ENCODE data around the gene TSPAN15. TPM values are rescaled to one million over a fixed set of nuclear protein-coding genes. Genes with fewer than 3 reads are reported as not detected.

TSPAN15 gene
- total and polyA plus RNA-seq, 12 donors = 5.0 to 18.2 (median 10.6) TPM

DNA sequence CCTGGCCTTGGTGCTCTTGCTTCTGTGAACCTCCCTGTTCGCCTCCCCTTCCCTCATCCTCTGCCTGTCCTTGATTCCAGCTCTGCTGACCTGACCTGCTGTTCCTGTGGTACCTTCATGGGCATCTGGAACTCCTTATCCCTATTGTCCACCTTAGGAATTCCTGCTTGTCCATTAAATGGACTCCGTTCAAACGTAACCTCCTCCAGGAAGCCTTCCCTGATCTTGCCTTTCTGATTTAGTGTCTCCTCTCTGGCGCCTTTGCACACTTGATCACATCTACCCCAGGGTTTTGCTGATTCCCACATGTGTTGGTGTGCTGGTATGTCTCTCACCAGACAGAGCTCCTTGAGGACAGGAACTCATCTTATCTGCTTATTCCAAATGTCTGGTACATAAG, 20.9 kb downstream of the TSPAN15 start:
- DNase-seq = no peak
- Histone ChIP-seq H3K4me3 (no peak overlapping the region), H3K4me1 (peaks cover 11 to 80% (median 46%) of the 10 kb centered on the region in 9 donors), H3K27ac (peak overlapping the region in 5 of 10 donors; percentile 9 to 79 (median 51)), H3K36me3 (no peaks in the 10 kb centered on the region), H3K27me3 (no peaks in the 10 kb centered on the region), H3K9me3 (no peaks in the 10 kb centered on the region)
- TF ChIP-seq CTCF (IDR thresholded peaks at IDR 0.05) = no peak
- 90 to 91% methylated on average over 4 of the region's 4 CpGs for WGBS, 2 donors
- ATAC-seq = no peak
- intact Hi-C loops (cut with DNase I) = no loop called here

GRCh38 chr10:69472544-69472943, 21.3 kb downstream of the TSPAN15 start:
- H3K9me3 ChIP-seq = no peaks in the 10 kb centered on the region
- ATAC-seq (peak in 1 of 8 donors; percentile 20), DNase-seq (no peak)
- H3K4me1 ChIP-seq = peaks cover 11 to 77% (median 44%) of the 10 kb centered on the region in 9 donors
- intact Hi-C loops (cut with DNase I) = no loop called here
- no peak overlapping the region for H3K4me3 ChIP-seq
- H3K36me3 ChIP-seq = no peaks in the 10 kb centered on the region
- no peak for TF ChIP-seq CTCF (IDR thresholded peaks at IDR 0.05)
- no peaks in the 10 kb centered on the region for H3K27me3 ChIP-seq
- WGBS, 2 donors = 64 to 81% methylated on average over 4 of the region's 4 CpGs
- peak overlapping the region in 6 of 10 donors; percentile 0 to 79 (median 48) for H3K27ac ChIP-seq

- H3K27me3 ChIP-seq = no peaks in the 10 kb centered on the region
- H3K9me3 ChIP-seq = no peaks in the 10 kb centered on the region
- no peaks in the 10 kb centered on the region for H3K36me3 ChIP-seq
- DNase-seq (no peak), ATAC-seq (peak in 7 of 8 donors; percentile 30 to 56 (median 37))
- no peak for TF ChIP-seq CTCF (IDR thresholded peaks at IDR 0.05)
- peaks cover 11 to 73% (median 45%) of the 10 kb centered on the region in 9 donors for H3K4me1 ChIP-seq
- no peak overlapping the region for H3K4me3 ChIP-seq
- WGBS, 2 donors = 52 to 66% methylated on average over 10 of the region's 10 CpGs
- H3K27ac ChIP-seq = peak overlapping the region in 8 of 10 donors; percentile 0 to 79 (median 48)
- intact Hi-C loops (cut with DNase I) = no loop called here
Observed at GRCh38 chr10:69473304-69473990, 22.2 kb downstream of the TSPAN15 start.

DNA sequence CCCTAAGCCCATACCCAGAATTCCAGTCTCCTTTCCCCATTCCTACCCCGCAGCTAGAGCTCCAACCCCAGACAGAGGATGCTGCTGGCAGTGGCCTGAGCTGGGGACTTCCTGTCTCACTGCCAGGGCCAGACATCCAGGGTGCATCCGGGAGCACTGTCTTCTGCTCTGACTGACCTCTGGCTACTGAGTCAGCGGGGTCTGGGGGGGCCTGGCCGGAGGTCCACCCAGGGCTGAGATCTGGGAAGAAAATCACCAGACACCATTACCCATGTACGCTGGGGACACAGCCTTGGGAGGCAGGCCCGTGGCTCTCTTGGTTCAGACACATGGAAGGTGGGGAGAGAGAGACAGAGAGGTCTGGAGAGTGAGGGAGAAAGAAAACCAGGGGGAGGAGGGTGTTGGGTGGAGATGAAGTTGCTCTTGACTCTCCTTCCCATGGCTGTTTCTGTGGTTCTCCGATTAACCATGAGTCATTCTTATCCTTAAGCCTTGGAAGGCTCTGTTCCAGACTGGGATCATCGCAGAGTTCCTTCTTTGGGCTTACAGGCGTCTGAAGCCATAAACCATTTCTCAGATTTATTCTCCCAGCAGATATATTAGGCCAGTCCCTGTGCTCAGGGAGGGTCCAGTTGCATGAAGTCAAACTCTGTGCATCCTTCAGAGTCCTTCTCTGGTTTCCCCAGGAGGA, 23.6 kb downstream of the TSPAN15 start:
- Histone ChIP-seq H3K36me3 (no peaks in the 10 kb centered on the region), H3K27ac (peak overlapping the region in 9 of 10 donors; percentile 47 to 79 (median 61)), H3K4me1 (peaks cover 22 to 74% (median 54%) of the 10 kb centered on the region in 9 donors), H3K4me3 (no peak overlapping the region), H3K9me3 (no peaks in the 10 kb centered on the region), H3K27me3 (no peaks in the 10 kb centered on the region)
- ATAC-seq (peak in 6 of 8 donors; percentile 4 to 51 (median 22)), DNase-seq (peak in 1 of 2 donors; percentile 43)
- intact Hi-C loops (cut with DNase I) = no loop called here
- WGBS, 2 donors = 49 to 56% methylated on average over 9 of the region's 9 CpGs
- TF ChIP-seq CTCF (IDR thresholded peaks at IDR 0.05) = no peak

Measured in heart right ventricle (tissue), 16 donors.